Neural cell (in vitro differentiated cells): Measurements from ENCODE around the gene SAMD4B. TPM values are rescaled to one million over a fixed set of nuclear protein-coding genes. Genes with fewer than 3 reads are reported as not detected.

Experiments
- H2AFZ ChIP-seq: fragments of 200-600, 300-800 bp; sonication (generic), shearing (Covaris generic); 2 replicates; pipeline ENCODE4 v1.6.0; 2014; ENCODE audit warnings: low read depth, mild to moderate bottlenecking, antibody characterized with exemption, low read length, moderate library complexity
- H3F3A ChIP-seq: fragments of 200-600 bp; shearing (Covaris generic); 2 replicates; pipeline ENCODE4 v1.6.1; 2016; ENCODE audit warnings: mild to moderate bottlenecking, moderate library complexity, mixed read lengths, antibody characterized with exemption, low read length; ENCODE audit not compliant: insufficient read depth, poor library complexity, severe bottlenecking
- H3K27ac ChIP-seq: fragments of 200-600, 300-800 bp; sonication (generic), shearing (Covaris generic); 2 replicates; pipeline ENCODE4 v1.5.1; 2014; ENCODE audit warnings: mild to moderate bottlenecking, low read length, moderate library complexity
- H3K27me3 ChIP-seq: fragments of 300-800, 200-600 bp; sonication (generic), shearing (Covaris generic); 2 replicates; pipeline ENCODE4 v1.6.0; 2014; ENCODE audit warnings: mild to moderate bottlenecking, low read depth, low read length, moderate library complexity; ENCODE audit not compliant: insufficient read depth
- H3K36me3 ChIP-seq: fragments of 300-800, 200-600 bp; sonication (generic), shearing (Covaris generic); 2 replicates; pipeline ENCODE4 v1.5.1; 2014; ENCODE audit warnings: mild to moderate bottlenecking, antibody characterized with exemption, low read length, moderate library complexity; ENCODE audit not compliant: insufficient read depth
- H3K4me2 ChIP-seq: fragments of 300-800, 200-600 bp; sonication (generic), shearing (Covaris generic); 2 replicates; pipeline ENCODE4 v1.6.0; 2014; ENCODE audit warnings: mild to moderate bottlenecking, low read length
- H3K4me3 ChIP-seq: fragments of 300-800, 200-600 bp; sonication (generic), shearing (Covaris generic); 2 replicates; pipeline ENCODE4 v1.5.1; 2014; ENCODE audit warnings: mild to moderate bottlenecking, low read length, moderate library complexity
- H3K79me2 ChIP-seq: fragments of 200-600 bp; shearing (Covaris generic); replicated peaks from 2 replicates; pipeline ENCODE4 v1.6.0; 2014; ENCODE audit warnings: mild to moderate bottlenecking, low read length, moderate library complexity; ENCODE audit not compliant: insufficient read depth
- H3K9ac ChIP-seq: fragments of 300-800, 200-600 bp; sonication (generic), shearing (Covaris generic); 2 replicates; pipeline ENCODE4 v1.6.1; 2016; ENCODE audit warnings: mild to moderate bottlenecking, low read length, mixed read lengths
- H3K9me2 ChIP-seq: fragments of 200-600 bp; shearing (Covaris generic); 2 replicates; pipeline ENCODE4 v1.6.1; 2016; ENCODE audit warnings: mild to moderate bottlenecking, low read length, mixed read lengths; ENCODE audit not compliant: insufficient read depth
- H3K9me3 ChIP-seq: fragments of 200-600, 300-800 bp; sonication (generic), shearing (Covaris generic); 2 replicates; pipeline ENCODE4 v1.6.1; 2016; ENCODE audit warnings: mild to moderate bottlenecking, mixed run types, low read length, moderate library complexity, mixed read lengths
- H4K20me1 ChIP-seq: fragments of 200-600 bp; shearing (Covaris generic); 2 replicates; pipeline ENCODE4 v1.6.1; 2016; ENCODE audit warnings: mild to moderate bottlenecking, mixed run types; ENCODE audit not compliant: insufficient read depth
- CTCF ChIP-seq: fragments of 450-650 bp; IDR thresholded peaks from 2 replicates; pipeline ENCODE4 v1.5.1; 2014; ENCODE audit warnings: antibody characterized with exemption, mild to moderate bottlenecking, moderate library complexity; ENCODE audit not compliant: poor library complexity, severe bottlenecking
- EP300 ChIP-seq: fragments of 450-650 bp; conservative IDR thresholded peaks from 2 replicates; pipeline ENCODE4 v1.6.1; 2014; ENCODE audit warnings: antibody characterized with exemption, mild to moderate bottlenecking, moderate library complexity; ENCODE audit not compliant: poor library complexity, severe bottlenecking
- EZH2 ChIP-seq: fragments of 200-600, 300-800 bp; shearing (Covaris generic), sonication (generic); IDR thresholded peaks from 2 replicates; pipeline ENCODE4 v1.6.1; 2014; ENCODE audit warnings: antibody characterized with exemption, low read length, borderline replicate concordance, mild to moderate bottlenecking; ENCODE audit not compliant: insufficient read depth, poor library complexity, severe bottlenecking
- MXI1 ChIP-seq: fragments of 450-650 bp; conservative IDR thresholded peaks from 2 replicates; pipeline ENCODE4 v1.6.1; 2014; ENCODE audit warnings: antibody characterized with exemption, mild to moderate bottlenecking; ENCODE audit not compliant: poor library complexity, severe bottlenecking
- POLR2AphosphoS5 ChIP-seq: IDR thresholded peaks from 2 replicates; pipeline ENCODE4 v1.6.1; 2012
- RAD21 ChIP-seq: fragments of 450-650 bp; conservative IDR thresholded peaks from 2 replicates; pipeline ENCODE4 v1.6.1; 2014; ENCODE audit warnings: antibody characterized with exemption, mild to moderate bottlenecking, moderate library complexity
- REST ChIP-seq: IDR thresholded peaks from 2 replicates; pipeline ENCODE4 v1.6.1; 2012; ENCODE audit warnings: borderline replicate concordance
- SMC3 ChIP-seq: fragments of 450-650 bp; conservative IDR thresholded peaks from 2 replicates; pipeline ENCODE4 v1.6.1; 2014; ENCODE audit warnings: antibody characterized with exemption, mild to moderate bottlenecking, moderate library complexity; ENCODE audit not compliant: poor library complexity
- TAF1 ChIP-seq: IDR thresholded peaks from 2 replicates; pipeline ENCODE4 v1.6.1; 2012; ENCODE audit warnings: low read depth
- polyA plus RNA-seq: library from polyadenylated mRNA; depleted of rRNA; stranded (reverse); fragments of >200 nt; gene quantifications from 2 replicates; pipeline ENCODE4 v1.2.3, GENCODE V29; 2014

Gene SAMD4B
- polyA plus RNA-seq, 1 donor from 2014 or later, result 19.3 TPM

- H3K79me2 ChIP-seq, result peaks cover 52% of the 10 kb centered on the region
Measured at GRCh38 chr19:39345956-39346355, 3.7 kb downstream of the SAMD4B start.

More at GRCh38 chr19:39345956-39346355, 3.7 kb downstream of the SAMD4B start:
- no peaks in the 10 kb centered on the region for H3K9me3 ChIP-seq
- no peak overlapping the region for H3K27ac ChIP-seq
- H3K9me2 ChIP-seq, result no peaks in the 10 kb centered on the region
- no peaks in the 10 kb centered on the region for H3K27me3 ChIP-seq
- H2AFZ ChIP-seq, result no peak overlapping the region
- no peaks in the 10 kb centered on the region for H3K36me3 ChIP-seq
- TF ChIP-seq EZH2 (no peak), SMC3 (no peak), RAD21 (no peak), REST (no peak), MXI1 (no peak), TAF1 (no peak), CTCF (no peak), EP300 (no peak), POLR2AphosphoS5 (no peak)
- H4K20me1 ChIP-seq, result no peaks in the 10 kb centered on the region
- peaks cover 5% of the 10 kb centered on the region for H3F3A ChIP-seq
- H3K4me2 ChIP-seq, result no peak overlapping the region
- H3K4me3 ChIP-seq, result no peak overlapping the region
- no peak overlapping the region for H3K9ac ChIP-seq
